HL-60 (cell line): ENCODE measurements around the gene ERC2.
A peak's percentile ranks its signal among the peaks of the same experiment; 100 is the strongest.

Source experiments
- CTCF ChIP-seq: IDR thresholded peaks from one replicate; pipeline ENCODE4 v1.5.1; 2011; ENCODE audit warnings: low read length, control low read depth, inconsistent platforms; ENCODE audit not compliant: insufficient read depth
- POLR2AphosphoS5 ChIP-seq: IDR thresholded peaks from 2 replicates; pipeline ENCODE4 v1.6.1; 2012; ENCODE audit warnings: low read depth

- TF ChIP-seq CTCF (peak; percentile 55), POLR2AphosphoS5 (no peak)
Observed at GRCh38 chr3:56347219-56347871, 120.9 kb downstream of the ERC2 start.
